NCI-H2081 treated with DMSO at 0.1 percent for 48 hours (cell line): ENCODE measurements around the gene AMMECR1.

Source experiments
- DNase-seq: peaks from one replicate; lab custom pipeline; 2025; lab: John Stamatoyannopoulos, UW

AMMECR1 gene

GRCh38 chrX:110212299-110212698, 105.6 kb downstream of the AMMECR1 start:
- no peak for DNase-seq

GRCh38 chrX:110211340-110211739, 106.5 kb downstream of the AMMECR1 start:
- DNase-seq, result no peak

GRCh38 chrX:110210417-110211139, 107.3 kb downstream of the AMMECR1 start:
- peak; percentile 56 for DNase-seq

GRCh38 chrX:110208092-110208491, 109.8 kb downstream of the AMMECR1 start:
- DNase-seq, result no peak

- no peak for DNase-seq
Measured at GRCh38 chrX:110204986-110205385, 112.9 kb downstream of the AMMECR1 start.

GRCh38 chrX:110201799-110202198, 116.1 kb downstream of the AMMECR1 start:
- DNase-seq, result no peak

- no peak for DNase-seq
Measured at GRCh38 chrX:110194977-110195376, 122.9 kb downstream of the AMMECR1 start.

GRCh38 chrX:110192516-110192915, 125.4 kb downstream of the AMMECR1 start:
- DNase-seq, result no peak

- no peak for DNase-seq
Measured at GRCh38 chrX:110188701-110189558, 129.0 kb downstream of the AMMECR1 start.

- no peak for DNase-seq
Measured at GRCh38 chrX:110183314-110183713, 134.6 kb downstream of the AMMECR1 start.

- no peak for DNase-seq
Measured at GRCh38 chrX:110182865-110183264, 135.0 kb downstream of the AMMECR1 start.

- DNase-seq, result no peak
Measured at GRCh38 chrX:110182362-110182761, 135.5 kb downstream of the AMMECR1 start.

- DNase-seq, result no peak
Measured at GRCh38 chrX:110181459-110182137, 136.3 kb downstream of the AMMECR1 start.

GRCh38 chrX:110180928-110181310, 137.0 kb downstream of the AMMECR1 start:
- no peak for DNase-seq

- DNase-seq, result no peak
Measured at GRCh38 chrX:110180176-110180927, 137.5 kb downstream of the AMMECR1 start.

GRCh38 chrX:110178179-110178865, 139.6 kb downstream of the AMMECR1 start:
- no peak for DNase-seq

- DNase-seq, result no peak
Measured at GRCh38 chrX:110175696-110176095, 142.2 kb downstream of the AMMECR1 start.

- DNase-seq, result no peak
Measured at GRCh38 chrX:110175146-110175545, 142.7 kb downstream of the AMMECR1 start.

GRCh38 chrX:110173192-110174175, 144.4 kb downstream of the AMMECR1 start:
- no peak for DNase-seq

- no peak for DNase-seq
Measured at GRCh38 chrX:110172215-110172614, 145.7 kb downstream of the AMMECR1 start.
